Testis (tissue), 3 donors: Measurements from ENCODE around the gene RCCD1. TPM values are rescaled to one million over a fixed set of nuclear protein-coding genes. Genes with fewer than 3 reads are reported as not detected.
"Not testable (repeated sequence)": the region's sequence is repeated elsewhere in the genome, so short reads cannot be mapped to it uniquely, and the experiment has no call there.

Experiments
- DNase-seq: peaks from one replicate; pipeline ENCODE4 v3.0.0-alpha.2; 2019
- H3K27ac ChIP-seq, 2 donors: fragments of 200-600 bp; sonication (generic); one replicate each; pipeline ENCODE4 v1.5.1; 2019
- H3K27me3 ChIP-seq: fragments of 200-600 bp; sonication (generic); one replicate; pipeline ENCODE4 v1.5.1; 2019
- H3K36me3 ChIP-seq: fragments of 200-600 bp; sonication (generic); one replicate; pipeline ENCODE4 v1.5.1; 2017; ENCODE audit warnings: low read depth; ENCODE audit errors: missing control alignments
- H3K4me1 ChIP-seq: fragments of 200-600 bp; sonication (generic); one replicate; pipeline ENCODE4 v1.5.1; 2019
- H3K4me3 ChIP-seq, 2 donors: fragments of 200-600 bp; sonication (generic); one replicate each; pipeline ENCODE4 v1.5.1; 2017 to 2019
- H3K9me3 ChIP-seq: fragments of 200-600 bp; sonication (generic); one replicate; pipeline ENCODE4 v1.5.1; 2017
- CTCF ChIP-seq, 3 experiments: fragments of 450-650 bp in 2 of 3; fragments of 200-600 bp in 1 of 3; sonication (generic) in 1 of 3; IDR thresholded peaks; one replicate each; pipeline ENCODE4 v1.5.1; 2016 to 2019; ENCODE audit warnings: antibody characterized with exemption in 3 of 3, mild to moderate bottlenecking in 2 of 3, moderate library complexity in 1 of 3
- POLR2A ChIP-seq: fragments of 450-650 bp; IDR thresholded peaks from one replicate; pipeline ENCODE4 v1.6.1; 2017; ENCODE audit warnings: antibody characterized with exemption, mild to moderate bottlenecking, moderate library complexity
- WGBS, 2 donors: methylation state at CpG; one replicate each; pipeline ENCODE4 v1.1.5; 2018; 5-methylcytosine and 5-hydroxymethylcytosine counted together
- intact Hi-C: fragments of 100-400 bp; cut with DNase I; formaldehyde crosslinking; loops from one replicate; pipeline ENCODE4 v1.15.1; 2023; ENCODE audit warnings: low total_unique reads
- polyA plus RNA-seq: library from polyadenylated mRNA; stranded (reverse); fragments of 350-450 nt; fragmentation: Illumina TruSeq; extraction: RNeasy Lipid Tissue Mini Kit (QIAGEN cat#74804); gene quantifications from one replicate; pipeline ENCODE4 v1.2.3, GENCODE V29; 2014; ENCODE audit warnings: low read depth, low replicate concordance; ENCODE audit not compliant: insufficient read depth
- total RNA-seq, 2 donors: library from RNA; depleted of rRNA; stranded (reverse); fragments of >200 nt; gene quantifications; one replicate each; pipeline ENCODE4 v1.2.3, GENCODE V29; 2016

Gene RCCD1
- total and polyA plus RNA-seq, 3 donors from 2014 or later = 17.5 to 21.1 (median 17.5) TPM

GRCh38 chr15:90907838-90908507 lies 46.7 kb upstream of the RCCD1 start:
- WGBS, 2 donors = 59 to 68% methylated on average over 9 of the region's 9 CpGs
- TF ChIP-seq POLR2A = no peak
- no peak for TF ChIP-seq CTCF (IDR thresholded peaks at IDR 0.05)
- H3K36me3 ChIP-seq = no peaks in the 10 kb centered on the region
- H3K9me3 ChIP-seq = no peaks in the 10 kb centered on the region
- H3K4me3 ChIP-seq = no peak overlapping the region
- H3K27ac ChIP-seq = peak overlapping the region; percentile 41 to 76
- H3K27me3 ChIP-seq = no peaks in the 10 kb centered on the region
- peaks cover 18% of the 10 kb centered on the region for H3K4me1 ChIP-seq
- DNase-seq = no peak
- intact Hi-C loops = no loop called here

- H3K9me3 ChIP-seq, H3K36me3 ChIP-seq, DNase-seq, H3K4me1 ChIP-seq, H3K27me3 ChIP-seq, H3K4me3 ChIP-seq, H3K27ac ChIP-seq, intact Hi-C loops: not testable (repeated sequence)
- WGBS, 2 donors = 90 to 92% methylated on average over 11 of the region's 11 CpGs
Observed at GRCh38 chr15:90909449-90909848, 45.2 kb upstream of the RCCD1 start.

GRCh38 chr15:90909976-90910375 lies 44.7 kb upstream of the RCCD1 start:
- Histone ChIP-seq H3K27me3 (no peaks in the 10 kb centered on the region), H3K4me3 (no peak overlapping the region), H3K36me3 (no peaks in the 10 kb centered on the region), H3K27ac (no peak overlapping the region), H3K9me3 (no peaks in the 10 kb centered on the region), H3K4me1 (peaks cover 9% of the 10 kb centered on the region)
- TF ChIP-seq POLR2A (no peak), CTCF (IDR thresholded peaks at IDR 0.05) (no peak)
- no peak for DNase-seq
- intact Hi-C loops = no loop called here
- WGBS, 2 donors = 96 to 97% methylated on average over 4 to 8 of the region's 8 CpGs

GRCh38 chr15:90910441-90911301 lies 44.0 kb upstream of the RCCD1 start:
- intact Hi-C loops = no loop called here
- peaks cover 9% of the 10 kb centered on the region for H3K4me1 ChIP-seq
- DNase-seq = no peak
- 97 to 99% methylated on average over 15 to 24 of the region's 24 CpGs for WGBS, 2 donors
- no peaks in the 10 kb centered on the region for H3K27me3 ChIP-seq
- H3K36me3 ChIP-seq = no peaks in the 10 kb centered on the region
- H3K4me3 ChIP-seq = no peak overlapping the region
- no peak overlapping the region for H3K27ac ChIP-seq
- TF ChIP-seq POLR2A (no peak), CTCF (IDR thresholded peaks at IDR 0.05) (no peak)
- H3K9me3 ChIP-seq = no peaks in the 10 kb centered on the region

- Histone ChIP-seq H3K27ac (no peak overlapping the region), H3K4me1 (peaks cover 9% of the 10 kb centered on the region)
- TF ChIP-seq POLR2A (no peak), CTCF (IDR thresholded peaks at IDR 0.05) (no peak)
Observed at GRCh38 chr15:90911302-90911623, 43.4 kb upstream of the RCCD1 start.

More at GRCh38 chr15:90911302-90911623, 43.4 kb upstream of the RCCD1 start:
- DNase-seq = no peak
- intact Hi-C loops = no loop called here
- Histone ChIP-seq H3K9me3 (no peaks in the 10 kb centered on the region), H3K4me3 (no peak overlapping the region), H3K27me3 (no peaks in the 10 kb centered on the region), H3K36me3 (no peaks in the 10 kb centered on the region)
- 90 to 95% methylated on average over 4 to 19 of the region's 19 CpGs for WGBS, 2 donors
